WERI-Rb-1 (cell line): ENCODE measurements around the gene GRHL1.

ENCODE experiments used
- DNase-seq: peaks from one replicate; pipeline ENCODE4 v3.0.0-alpha.2; 2020
- H3K27ac ChIP-seq: fragments of 250-450 bp; sonication (Bioruptor Pico); 2 replicates; pipeline ENCODE4 v1.5.1; 2020; ENCODE audit warnings: mild to moderate bottlenecking, moderate library complexity
- H3K27me3 ChIP-seq: fragments of 250-450 bp; sonication (Bioruptor Pico); 2 replicates; pipeline ENCODE4 v1.5.1; 2021; ENCODE audit warnings: mild to moderate bottlenecking, low read depth, moderate library complexity; ENCODE audit not compliant: insufficient read depth, severe bottlenecking
- H3K36me3 ChIP-seq: fragments of 250-450 bp; sonication (Bioruptor Pico); 2 replicates; pipeline ENCODE4 v1.5.1; 2020; ENCODE audit warnings: mild to moderate bottlenecking, moderate library complexity
- H3K4me3 ChIP-seq: 2 replicates; pipeline ENCODE4 v1.5.1; 2011; ENCODE audit warnings: low read depth, mild to moderate bottlenecking, control low read depth, low read length
- H3K9me3 ChIP-seq: fragments of 250-450 bp; sonication (Bioruptor Pico); 2 replicates; pipeline ENCODE4 v1.5.1; 2021; ENCODE audit warnings: mild to moderate bottlenecking, moderate library complexity; ENCODE audit not compliant: severe bottlenecking
- CTCF ChIP-seq: IDR thresholded peaks from 2 replicates; pipeline ENCODE4 v1.5.1; 2011; ENCODE audit warnings: low read depth, mild to moderate bottlenecking, control low read depth, inconsistent platforms, low read length

Gene GRHL1

GRCh38 chr2:9975328-9975727 lies 23.8 kb downstream of the GRHL1 start:
- no peak for DNase-seq
- Histone ChIP-seq H3K27ac (no peak overlapping the region), H3K27me3 (no peaks in the 10 kb centered on the region), H3K36me3 (peaks cover 46% of the 10 kb centered on the region), H3K9me3 (no peaks in the 10 kb centered on the region), H3K4me3 (no peak overlapping the region)
- TF ChIP-seq CTCF, result no peak

- DNase-seq, result no peak
- Histone ChIP-seq H3K27ac (no peak overlapping the region), H3K9me3 (no peaks in the 10 kb centered on the region), H3K27me3 (no peaks in the 10 kb centered on the region), H3K36me3 (peaks cover 48% of the 10 kb centered on the region), H3K4me3 (no peak overlapping the region)
- no peak for TF ChIP-seq CTCF
Observed at GRCh38 chr2:9975805-9976447, 24.4 kb downstream of the GRHL1 start.

GRCh38 chr2:9979977-9980376 lies 28.5 kb downstream of the GRHL1 start:
- no peak for DNase-seq
- no peak overlapping the region for H3K4me3 ChIP-seq
- no peaks in the 10 kb centered on the region for H3K27me3 ChIP-seq
- no peak for TF ChIP-seq CTCF
- H3K9me3 ChIP-seq, result no peaks in the 10 kb centered on the region
- peaks cover 30% of the 10 kb centered on the region for H3K36me3 ChIP-seq
- H3K27ac ChIP-seq, result no peak overlapping the region

- no peaks in the 10 kb centered on the region for H3K9me3 ChIP-seq
- DNase-seq, result no peak
- TF ChIP-seq CTCF, result no peak
- peaks cover 26% of the 10 kb centered on the region for H3K36me3 ChIP-seq
- H3K27ac ChIP-seq, result no peak overlapping the region
- no peaks in the 10 kb centered on the region for H3K27me3 ChIP-seq
- no peak overlapping the region for H3K4me3 ChIP-seq
Observed at GRCh38 chr2:9980520-9980919, 29.0 kb downstream of the GRHL1 start.

GRCh38 chr2:9981655-9982054 lies 30.2 kb downstream of the GRHL1 start:
- peaks cover 24% of the 10 kb centered on the region for H3K36me3 ChIP-seq
- no peak for TF ChIP-seq CTCF
- H3K27ac ChIP-seq, result no peak overlapping the region
- no peaks in the 10 kb centered on the region for H3K9me3 ChIP-seq
- H3K4me3 ChIP-seq, result no peak overlapping the region
- no peak for DNase-seq
- no peaks in the 10 kb centered on the region for H3K27me3 ChIP-seq

GRCh38 chr2:9982248-9982647 lies 30.8 kb downstream of the GRHL1 start:
- H3K27me3 ChIP-seq, result no peaks in the 10 kb centered on the region
- no peak overlapping the region for H3K4me3 ChIP-seq
- no peaks in the 10 kb centered on the region for H3K9me3 ChIP-seq
- no peak overlapping the region for H3K27ac ChIP-seq
- no peak for TF ChIP-seq CTCF
- no peak for DNase-seq
- peaks cover 28% of the 10 kb centered on the region for H3K36me3 ChIP-seq
